Measurements from ENCODE around the gene APELA. TPM values are rescaled to one million over a fixed set of nuclear protein-coding genes. Genes with fewer than 3 reads are reported as not detected.
"Not testable (repeated sequence)": the region's sequence is repeated elsewhere in the genome, so short reads cannot be mapped to it uniquely, and the experiment has no call there.

APELA gene
- total RNA-seq, 4 donors from 2014 or later = 0.22 to 0.51 TPM; not detected in 2

- TF ChIP-seq POLR2A (IDR thresholded peaks at IDR 0.05) (no peak), CTCF (IDR thresholded peaks at IDR 0.05) (no peak)
- WGBS, 2 donors = 85 to 96% methylated on average over 5 of the region's 5 CpGs
- intact Hi-C loops (cut with DNase I; ENCODE audit: low total_unique reads) = no loop called here
- no peak overlapping the region for H3K4me3 ChIP-seq (ENCODE audit: low read depth, poor library complexity, severe bottlenecking)
- DNase-seq (ENCODE audit: low spot score in 2 of 2) = no peak
These were observed 25.6 kb downstream of the APELA start for GRCh38 chr4:164902608-164903007.

- WGBS, 2 donors = 73 to 81% methylated on average over 5 of the region's 5 CpGs
- no peak overlapping the region for H3K4me3 ChIP-seq (ENCODE audit: low read depth, poor library complexity, severe bottlenecking)
- no peak for TF ChIP-seq POLR2A (IDR thresholded peaks at IDR 0.05)
- TF ChIP-seq CTCF (IDR thresholded peaks at IDR 0.05) = no peak
- intact Hi-C loops (cut with DNase I; ENCODE audit: low total_unique reads) = no loop called here
- DNase-seq (ENCODE audit: low spot score in 2 of 2) = no peak
These were observed 27.4 kb downstream of the APELA start for GRCh38 chr4:164904336-164904735.

DNA sequence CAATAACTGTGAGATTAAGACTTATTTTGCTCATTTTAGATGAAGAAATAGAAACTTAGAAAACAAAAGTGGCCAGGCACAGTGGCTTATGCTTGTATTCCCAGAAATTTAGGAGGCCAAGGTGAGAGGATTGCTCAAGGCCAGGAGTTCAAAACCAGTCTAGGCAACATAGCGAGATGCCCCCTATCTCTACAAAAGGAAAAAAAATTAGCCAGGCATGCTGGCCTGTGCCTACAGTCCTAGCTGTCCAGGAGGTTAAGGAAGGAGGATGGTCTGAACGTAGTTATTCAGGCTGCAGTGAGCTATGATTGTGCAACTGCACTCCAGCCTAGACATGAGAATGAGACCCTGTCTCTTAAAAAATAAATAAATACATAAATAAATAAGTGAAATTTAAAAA lies 28.0 kb downstream of the APELA start:
- intact Hi-C loops (cut with DNase I; ENCODE audit: low total_unique reads) = no loop called here
- no peak for DNase-seq (ENCODE audit: low spot score in 2 of 2)
- TF ChIP-seq CTCF (IDR thresholded peaks at IDR 0.05) (no peak), POLR2A (IDR thresholded peaks at IDR 0.05) (no peak)
- 85% methylated on average over 2 of the region's 2 CpGs for WGBS, 2 donors
- H3K4me3 ChIP-seq (ENCODE audit: low read depth, poor library complexity, severe bottlenecking) = no peak overlapping the region

- intact Hi-C loops (cut with DNase I; ENCODE audit: low total_unique reads) = no loop called here
- 71 to 73% methylated on average over 3 of the region's 3 CpGs for WGBS, 2 donors
- DNase-seq (ENCODE audit: low spot score in 2 of 2) = no peak
- no peak for TF ChIP-seq CTCF (IDR thresholded peaks at IDR 0.05)
- TF ChIP-seq POLR2A (IDR thresholded peaks at IDR 0.05) = no peak
- no peak overlapping the region for H3K4me3 ChIP-seq (ENCODE audit: low read depth, poor library complexity, severe bottlenecking)
These were observed 29.4 kb downstream of the APELA start for GRCh38 chr4:164906368-164906767.

DNA sequence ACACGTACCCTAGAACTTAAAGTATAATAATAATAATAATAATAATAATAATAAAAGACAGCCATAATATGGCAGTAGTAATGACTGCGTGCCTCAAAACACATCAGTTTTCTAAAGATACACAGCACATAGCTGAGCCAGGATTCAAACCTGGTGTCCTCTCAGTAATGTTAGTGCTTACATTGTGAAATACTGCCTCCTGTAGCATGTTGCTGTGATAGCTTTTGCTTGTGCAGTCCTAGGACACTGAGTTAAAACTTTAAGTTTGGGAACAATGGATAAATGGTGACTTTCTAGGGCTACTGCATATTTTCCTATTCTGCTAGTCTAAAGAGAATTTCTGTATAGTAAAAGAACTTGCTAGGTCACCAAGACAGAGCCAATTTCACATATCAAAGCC lies 36.5 kb downstream of the APELA start:
- DNase-seq (ENCODE audit: low spot score in 2 of 2); H3K4me3 ChIP-seq (ENCODE audit: low read depth, poor library complexity, severe bottlenecking); intact Hi-C loops (cut with DNase I; ENCODE audit: low total_unique reads): not testable (repeated sequence)
- 80 to 88% methylated on average over 2 of the region's 2 CpGs for WGBS, 2 donors

GRCh38 chr4:164918956-164919355 lies 42.0 kb downstream of the APELA start:
- 67 to 76% methylated on average over 3 of the region's 3 CpGs for WGBS, 2 donors
- no peak for TF ChIP-seq POLR2A (IDR thresholded peaks at IDR 0.05)
- no peak for TF ChIP-seq CTCF (IDR thresholded peaks at IDR 0.05)
- no peak for DNase-seq (ENCODE audit: low spot score in 2 of 2)
- intact Hi-C loops (cut with DNase I; ENCODE audit: low total_unique reads) = no loop called here
- no peak overlapping the region for H3K4me3 ChIP-seq (ENCODE audit: low read depth, poor library complexity, severe bottlenecking)
